Vagina (tissue), 2 donors: ENCODE results near the gene TPD52L1.

Experiments used
- POLR2A ChIP-seq, 2 donors: fragments of 450-650 bp; IDR thresholded peaks; one replicate each; pipeline ENCODE4 v1.6.1; 2017; ENCODE audit warnings: antibody characterized with exemption in 2 of 2, mild to moderate bottlenecking in 2 of 2, moderate library complexity in 2 of 2
- POLR2AphosphoS5 ChIP-seq, 2 donors: sonication (generic); formaldehyde crosslinking; IDR thresholded peaks; one replicate each; pipeline ENCODE4 v1.9.0; 2017; ENCODE audit warnings: antibody characterized with exemption in 2 of 2, mild to moderate bottlenecking in 2 of 2, low read depth in 1 of 2; ENCODE audit not compliant: insufficient read depth in 1 of 2
- TF ChIP-seq, protein P1 (sequence below), 3 experiments: fragments of 450-650 bp in 2 of 3; fragments of 200-600 bp in 1 of 3; sonication (generic) in 1 of 3; IDR thresholded peaks; one replicate each; pipeline ENCODE4 v1.5.1; 2017 to 2019; ENCODE audit warnings: antibody characterized with exemption in 3 of 3, mild to moderate bottlenecking in 2 of 3, moderate library complexity in 2 of 3

DNA sequence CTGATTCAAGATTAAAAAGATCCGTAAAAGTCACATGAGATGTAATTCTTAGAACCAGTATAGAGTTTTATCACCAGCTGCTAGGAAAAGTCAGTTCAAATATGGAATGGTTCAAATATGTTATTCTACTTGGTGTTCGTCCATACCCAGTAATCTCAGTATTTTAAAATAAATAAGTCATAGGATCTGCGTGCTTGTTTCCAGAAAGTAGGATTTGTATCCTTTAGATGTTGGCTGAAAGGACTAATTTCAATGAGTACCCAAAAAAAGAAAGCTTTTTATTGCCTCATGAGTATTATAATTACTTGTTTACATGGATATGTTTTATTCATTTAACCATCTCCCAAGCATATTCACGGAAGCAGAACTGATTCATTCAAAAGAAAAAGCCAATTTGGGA, 12.2 kb downstream of the TPD52L1 start:
- TF ChIP-seq, protein P1, sequence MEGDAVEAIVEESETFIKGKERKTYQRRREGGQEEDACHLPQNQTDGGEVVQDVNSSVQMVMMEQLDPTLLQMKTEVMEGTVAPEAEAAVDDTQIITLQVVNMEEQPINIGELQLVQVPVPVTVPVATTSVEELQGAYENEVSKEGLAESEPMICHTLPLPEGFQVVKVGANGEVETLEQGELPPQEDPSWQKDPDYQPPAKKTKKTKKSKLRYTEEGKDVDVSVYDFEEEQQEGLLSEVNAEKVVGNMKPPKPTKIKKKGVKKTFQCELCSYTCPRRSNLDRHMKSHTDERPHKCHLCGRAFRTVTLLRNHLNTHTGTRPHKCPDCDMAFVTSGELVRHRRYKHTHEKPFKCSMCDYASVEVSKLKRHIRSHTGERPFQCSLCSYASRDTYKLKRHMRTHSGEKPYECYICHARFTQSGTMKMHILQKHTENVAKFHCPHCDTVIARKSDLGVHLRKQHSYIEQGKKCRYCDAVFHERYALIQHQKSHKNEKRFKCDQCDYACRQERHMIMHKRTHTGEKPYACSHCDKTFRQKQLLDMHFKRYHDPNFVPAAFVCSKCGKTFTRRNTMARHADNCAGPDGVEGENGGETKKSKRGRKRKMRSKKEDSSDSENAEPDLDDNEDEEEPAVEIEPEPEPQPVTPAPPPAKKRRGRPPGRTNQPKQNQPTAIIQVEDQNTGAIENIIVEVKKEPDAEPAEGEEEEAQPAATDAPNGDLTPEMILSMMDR (IDR thresholded peaks at IDR 0.05), result no peak
- TF ChIP-seq POLR2A (IDR thresholded peaks at IDR 0.05) (no peak), POLR2AphosphoS5 (IDR thresholded peaks at IDR 0.05; ENCODE audit: insufficient read depth in 1 of 2, low read depth in 1 of 2) (no peak)
